GM12891 (cell line): ENCODE measurements around the gene PPP2R1B.

ENCODE experiments used
- PAX5 ChIP-seq: IDR thresholded peaks from 2 replicates; pipeline ENCODE4 v1.6.1; 2011; ENCODE audit warnings: low read length, moderate library complexity, mild to moderate bottlenecking; ENCODE audit not compliant: insufficient read depth, severe bottlenecking
- POLR2A ChIP-seq: IDR thresholded peaks from 2 replicates; pipeline ENCODE4 v1.6.1; 2011; ENCODE audit warnings: low read depth, low read length, control low read depth
- POLR2AphosphoS5 ChIP-seq: IDR thresholded peaks from 2 replicates; pipeline ENCODE4 v1.6.1; 2011; ENCODE audit warnings: low read depth, low read length, control low read depth
- SPI1 ChIP-seq: IDR thresholded peaks from 2 replicates; pipeline ENCODE4 v1.6.1; 2011; ENCODE audit warnings: low read depth, low read length, control low read depth
- TAF1 ChIP-seq: IDR thresholded peaks from 2 replicates; pipeline ENCODE4 v1.6.1; 2011; ENCODE audit warnings: low read depth, low read length, control low read depth

DNA sequence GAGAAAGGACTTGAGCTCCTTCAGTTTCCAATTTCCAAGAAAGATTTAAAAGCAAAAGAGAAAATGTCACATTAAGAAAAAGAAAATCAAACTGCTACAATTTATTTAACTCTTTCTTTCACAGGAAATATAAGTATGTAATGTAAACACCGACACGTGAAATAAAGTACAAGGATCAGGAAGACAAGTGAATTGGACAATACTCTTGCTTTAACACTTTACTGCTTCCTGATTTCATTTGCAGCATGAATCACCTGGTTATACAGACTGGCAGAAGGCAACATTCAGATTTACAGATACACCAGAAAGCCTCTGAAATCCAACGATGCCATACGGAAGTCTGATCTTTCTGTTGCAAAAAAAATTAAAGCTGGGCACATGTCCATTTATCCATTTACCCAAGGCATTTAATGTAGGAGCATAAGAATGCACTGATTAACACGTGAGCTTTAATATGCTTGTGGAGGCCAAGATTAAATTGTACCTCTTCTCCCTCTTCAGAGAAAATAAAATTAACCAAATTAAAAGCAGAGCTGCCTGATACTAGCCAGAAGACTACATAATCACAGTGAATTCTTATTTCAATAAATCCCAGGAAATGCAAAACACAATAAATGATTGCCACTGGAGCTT is 16.0 kb upstream of the PPP2R1B start:
- TF ChIP-seq TAF1 (no peak), POLR2A (no peak), POLR2AphosphoS5 (no peak), SPI1 (no peak), PAX5 (no peak)
